HG02759 (cell line): Measurements from ENCODE around the gene HCN3.

Experiments used
- ATAC-seq: cut with Tn5 transposase; IDR thresholded peaks from one replicate; pipeline ENCODE4 v1.9.1; 2021; ENCODE audit warnings: mild to moderate bottlenecking, moderate library complexity; ENCODE audit not compliant: unreplicated experiment

Gene HCN3

DNA sequence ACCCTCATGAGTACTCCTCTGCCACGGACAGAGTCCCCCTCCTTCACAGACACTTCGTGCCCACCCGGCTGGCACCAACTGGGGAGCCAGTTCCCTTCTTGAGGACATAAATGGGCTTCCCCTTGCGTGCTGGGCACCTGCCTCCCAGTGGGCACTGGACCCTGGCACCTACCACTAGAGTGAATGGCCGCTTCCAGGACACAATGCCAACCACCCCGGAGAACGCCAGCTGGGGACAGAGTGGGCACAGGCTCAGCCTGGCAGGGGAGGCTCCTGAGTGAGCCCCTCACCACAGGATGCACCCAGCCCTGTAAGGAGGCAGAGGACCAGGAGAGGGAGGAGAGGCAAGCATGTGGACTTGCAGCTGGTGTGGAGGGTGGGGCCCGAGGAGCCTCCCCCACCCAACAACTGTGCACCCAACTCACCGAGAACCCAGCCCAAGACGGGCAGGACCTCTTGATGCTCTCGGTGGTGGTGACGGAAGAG is 23.0 kb upstream of the HCN3 start:
- ATAC-seq = no peak

DNA sequence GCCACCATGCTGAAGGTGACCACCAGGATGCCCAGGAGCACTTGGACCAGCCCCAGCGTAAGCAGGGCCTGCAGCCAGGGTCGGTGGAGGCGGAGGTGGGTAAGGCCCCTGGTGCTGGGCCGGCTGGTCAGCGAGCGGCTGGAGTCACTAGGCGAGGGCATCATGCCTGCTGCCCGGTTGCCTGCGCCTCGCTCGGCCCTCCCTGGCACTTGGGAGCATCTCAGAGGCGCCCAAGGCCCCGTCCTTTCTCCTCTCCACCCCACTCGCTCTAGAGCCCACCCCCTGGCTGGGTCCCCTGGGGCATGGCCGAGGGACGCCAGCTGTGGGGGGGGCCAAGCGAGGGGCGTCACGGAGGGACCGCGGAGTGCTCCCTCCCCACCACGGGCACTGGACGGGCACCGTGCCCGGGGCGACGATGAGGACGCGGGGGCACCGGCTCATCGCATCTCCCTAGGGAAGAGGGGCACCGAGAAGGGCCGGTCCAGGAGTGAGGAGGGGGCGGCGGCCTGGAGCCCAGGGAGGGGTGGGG is 22.5 kb upstream of the HCN3 start:
- ATAC-seq = no peak

DNA sequence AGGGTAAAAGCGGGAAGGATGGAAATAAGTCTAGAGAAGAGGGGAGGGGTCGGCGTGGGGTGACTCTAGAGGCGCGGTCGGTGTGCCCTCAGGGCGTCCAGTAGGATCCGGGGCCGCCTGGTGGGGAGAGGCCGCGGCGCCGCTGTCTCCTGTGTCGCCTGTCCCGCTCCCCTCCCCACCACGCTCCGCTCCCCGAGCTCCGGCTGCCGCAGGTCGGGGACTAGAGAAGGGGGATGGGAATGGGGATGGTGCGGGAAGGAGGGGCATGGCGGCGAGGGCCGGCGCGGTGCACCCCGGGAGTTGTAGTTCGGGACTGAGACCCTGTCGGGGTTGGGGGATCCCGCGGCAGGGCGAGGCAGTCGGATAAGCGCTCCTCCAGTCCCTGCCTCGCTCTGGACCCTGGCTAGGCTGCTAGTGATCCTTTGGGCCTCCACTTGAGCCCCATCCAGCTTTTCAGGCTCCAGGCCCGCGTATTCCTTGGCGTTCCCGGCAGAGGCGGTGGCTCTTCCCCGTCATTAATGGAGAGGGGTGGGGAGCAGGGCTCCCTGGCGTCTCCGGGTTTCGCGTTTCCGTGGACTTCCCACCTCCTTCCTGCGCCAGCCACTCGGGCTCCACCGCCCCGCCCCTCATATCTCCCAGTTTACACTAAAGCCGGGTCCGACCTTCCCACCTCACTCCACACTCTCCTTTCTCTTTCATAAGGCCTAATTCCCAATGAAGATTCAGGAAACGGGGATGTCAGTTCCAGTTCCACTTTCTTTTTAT is 21.8 kb upstream of the HCN3 start, which contains the start of gene ENTREP3:
TSS of gene ENTREP3 (minus strand) at position 241 of the 765 bp plus-strand sequence. CDS start 606 bp downstream, outside the sequence.
- peak; percentile 67 for ATAC-seq

DNA sequence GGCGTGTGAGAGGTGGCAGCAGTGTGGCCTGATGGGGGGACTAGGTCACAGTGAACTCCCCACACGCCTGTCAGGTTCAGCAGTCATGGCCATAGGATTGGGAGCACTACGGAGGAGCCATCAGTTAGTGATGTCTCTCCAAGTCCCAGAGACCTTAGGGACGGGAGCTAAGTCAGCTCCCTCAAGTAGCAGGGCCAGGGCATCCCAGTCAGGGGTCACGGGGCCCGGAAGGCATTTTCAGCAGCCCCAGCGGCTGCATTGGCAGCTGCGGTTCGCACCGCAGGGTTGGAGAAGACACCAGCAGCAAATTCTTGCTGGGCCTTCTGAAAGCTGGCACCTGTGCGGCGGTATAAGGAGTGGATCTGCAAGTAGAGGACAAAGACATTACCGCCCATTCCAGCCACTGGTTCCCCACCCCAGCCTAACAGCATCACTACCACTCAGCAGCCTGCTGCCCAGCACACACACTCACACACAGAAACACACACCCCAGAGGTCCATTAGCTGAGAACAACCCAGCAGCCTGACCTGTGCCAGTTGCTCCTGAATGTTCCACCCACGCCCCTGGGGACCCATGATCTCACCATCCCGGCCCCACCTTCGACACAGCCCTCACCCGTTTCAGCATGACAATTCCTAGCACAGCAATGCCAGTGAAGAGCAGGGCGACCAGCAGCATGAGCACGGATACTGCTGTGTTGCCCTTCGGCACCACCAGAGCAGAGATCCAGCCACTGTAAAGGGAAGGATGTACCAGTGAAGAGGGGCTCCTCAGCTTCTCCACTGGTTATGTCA is 21.0 kb upstream of the HCN3 start:
- ATAC-seq = no peak

DNA sequence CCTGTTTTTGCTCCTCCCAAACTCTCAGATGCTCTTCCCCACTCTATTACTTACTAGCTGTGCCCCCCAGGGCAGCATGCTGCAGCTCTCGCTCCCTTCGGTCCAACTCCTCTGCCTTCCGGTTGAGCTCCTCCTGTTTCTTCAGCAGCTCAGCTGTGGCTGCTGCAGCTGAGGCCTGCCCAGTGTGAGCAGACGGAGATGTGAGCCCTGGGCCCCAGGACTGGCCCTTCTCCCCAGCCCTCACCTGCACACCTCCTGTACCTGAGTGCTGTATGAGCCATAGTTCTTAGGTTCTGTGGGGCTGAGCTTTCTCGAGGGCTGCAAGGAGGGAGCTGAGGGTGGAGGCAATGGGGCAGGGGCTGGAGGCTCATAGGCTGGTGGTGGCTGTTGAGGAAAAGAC is 17.0 kb upstream of the HCN3 start:
- ATAC-seq = no peak

DNA sequence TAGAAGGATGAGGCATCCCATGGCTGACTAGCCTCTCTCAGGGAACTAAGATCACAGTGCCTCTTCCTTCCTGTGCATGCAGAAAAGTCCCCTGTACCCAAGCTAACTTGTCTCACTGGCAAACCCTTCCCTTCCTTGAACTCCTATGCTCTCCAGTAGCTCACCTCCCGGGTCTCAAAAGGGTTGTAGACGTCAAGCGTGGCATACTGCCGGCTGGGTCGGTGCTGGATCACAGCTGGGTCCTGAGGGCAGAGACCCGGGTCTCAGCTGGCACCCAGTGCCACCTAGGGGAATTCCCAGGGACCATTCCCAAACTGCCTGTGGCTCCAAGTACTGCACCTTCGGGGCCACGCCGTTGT is 15.8 kb upstream of the HCN3 start:
- ATAC-seq = peak; percentile 5

DNA sequence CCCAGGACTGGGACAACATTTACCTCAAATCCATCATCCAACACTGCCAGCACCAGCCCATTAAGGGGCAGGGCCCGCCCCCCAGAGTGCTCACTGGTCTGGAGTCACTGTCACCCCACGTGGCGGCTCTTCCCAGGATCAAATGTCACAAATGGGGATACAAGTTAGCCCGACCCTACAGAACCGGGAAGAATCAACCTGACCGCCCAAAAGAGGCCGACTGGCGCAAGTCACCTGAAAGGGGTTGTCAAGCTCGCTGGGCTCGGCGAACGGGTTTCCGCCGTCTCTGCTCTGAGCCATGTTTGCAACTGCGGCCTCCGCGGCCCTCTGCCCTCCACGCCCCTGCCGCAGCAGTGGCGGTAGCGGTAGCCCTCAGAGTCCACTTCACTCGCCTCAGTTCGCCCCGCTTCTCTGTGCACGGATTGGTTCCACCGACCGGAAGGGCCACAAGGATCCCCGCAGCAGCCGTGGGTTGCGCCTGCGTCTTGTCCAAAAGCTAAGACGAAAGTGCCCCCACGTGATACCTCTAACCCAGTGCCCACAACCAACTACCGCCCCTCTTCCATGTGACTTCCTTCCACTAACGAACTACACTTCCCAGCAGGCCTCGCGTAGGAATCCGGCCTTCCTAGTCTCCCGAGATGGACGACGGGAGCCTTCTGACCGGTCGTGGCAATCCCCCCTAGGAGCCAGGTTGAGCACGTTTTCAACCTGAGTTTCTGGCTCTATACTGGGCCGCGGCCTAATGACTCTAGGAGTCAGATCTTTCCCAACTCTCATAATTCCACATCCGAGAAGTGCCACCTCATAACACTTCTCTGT is 15.2 kb upstream of the HCN3 start, which contains the start of gene SCAMP3:
TSS of gene SCAMP3 (minus strand) at position 509 of the 822 bp plus-strand sequence. CDS start at position 300, 209 bp downstream.
- peak; percentile 91 for ATAC-seq

DNA sequence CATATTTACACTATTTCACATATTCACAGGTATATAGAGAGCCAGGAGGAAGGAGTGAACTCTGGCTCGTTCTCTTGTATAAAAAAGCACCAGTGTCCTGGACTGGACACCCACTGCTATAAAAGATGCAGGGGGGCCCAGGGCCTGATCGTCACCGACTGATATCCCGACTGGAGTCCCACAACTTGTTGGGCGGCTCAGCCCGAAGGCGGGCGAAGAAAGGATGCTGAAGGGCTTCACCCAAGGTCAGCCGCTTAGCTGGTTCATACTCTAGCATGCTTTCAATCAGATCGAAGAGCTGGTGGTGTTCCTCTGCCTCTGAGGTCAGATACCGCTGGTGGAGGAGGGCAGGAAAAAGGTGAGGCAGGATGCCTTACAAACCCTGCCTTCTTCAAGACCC is 14.2 kb upstream of the HCN3 start:
- ATAC-seq = no peak

DNA sequence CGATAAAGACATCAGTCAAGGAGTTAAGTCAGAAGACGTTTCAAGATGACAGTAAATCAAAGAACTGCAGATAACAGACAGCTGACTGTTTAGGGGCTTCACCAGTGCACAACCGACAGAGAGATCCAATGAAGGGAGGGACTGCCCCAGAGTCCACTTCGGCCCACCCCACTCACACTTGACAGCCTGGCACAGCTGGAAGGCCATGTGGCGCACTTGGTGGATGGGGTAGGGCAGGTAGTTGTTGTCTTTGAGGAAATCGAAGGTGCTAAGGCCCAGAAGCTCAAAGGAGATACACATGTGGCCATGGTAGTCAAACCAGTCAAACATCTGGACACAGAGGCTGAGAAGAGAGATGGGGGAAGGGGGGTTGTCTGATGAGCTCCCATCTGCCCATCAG is 10.7 kb upstream of the HCN3 start:
- ATAC-seq = no peak

DNA sequence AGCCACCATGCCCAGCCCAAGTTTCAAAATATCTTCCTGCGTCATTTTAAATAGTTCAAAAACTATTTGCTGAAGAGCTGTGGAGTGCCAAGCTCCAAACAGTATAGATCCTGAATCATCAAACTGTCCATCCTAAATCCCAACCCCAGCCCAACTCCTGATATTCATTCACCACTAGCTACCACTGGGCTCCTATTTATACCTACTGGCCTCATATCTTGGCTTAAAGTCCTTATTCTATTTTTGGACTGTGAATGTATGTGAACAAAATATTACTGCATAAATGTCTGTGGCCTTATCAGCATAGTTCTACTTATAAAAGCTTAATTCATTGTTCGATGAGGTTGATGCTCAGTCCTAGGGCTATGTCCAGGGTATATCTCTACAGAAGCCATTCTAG is 9.9 kb upstream of the HCN3 start:
- no peak for ATAC-seq

DNA sequence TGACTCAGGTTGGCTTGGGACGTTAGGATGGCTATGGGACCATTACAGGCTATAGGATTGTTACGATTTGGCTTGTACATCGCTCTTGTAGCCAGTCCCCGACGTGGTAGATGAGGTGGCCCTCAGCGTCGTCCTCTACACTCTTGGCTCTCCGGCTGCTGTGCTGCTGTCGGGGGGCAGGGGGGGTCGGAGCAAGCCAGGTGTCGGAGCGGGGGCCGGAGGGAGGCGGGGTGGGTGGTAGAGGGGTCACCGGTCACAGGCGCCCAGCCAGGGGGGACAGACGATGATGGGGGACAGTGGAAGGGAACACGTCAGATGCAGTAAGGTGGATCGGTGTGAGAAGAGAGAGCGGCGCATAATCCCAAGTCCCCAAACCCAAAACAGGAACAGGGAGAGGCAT is 8.6 kb upstream of the HCN3 start:
- ATAC-seq = no peak

DNA sequence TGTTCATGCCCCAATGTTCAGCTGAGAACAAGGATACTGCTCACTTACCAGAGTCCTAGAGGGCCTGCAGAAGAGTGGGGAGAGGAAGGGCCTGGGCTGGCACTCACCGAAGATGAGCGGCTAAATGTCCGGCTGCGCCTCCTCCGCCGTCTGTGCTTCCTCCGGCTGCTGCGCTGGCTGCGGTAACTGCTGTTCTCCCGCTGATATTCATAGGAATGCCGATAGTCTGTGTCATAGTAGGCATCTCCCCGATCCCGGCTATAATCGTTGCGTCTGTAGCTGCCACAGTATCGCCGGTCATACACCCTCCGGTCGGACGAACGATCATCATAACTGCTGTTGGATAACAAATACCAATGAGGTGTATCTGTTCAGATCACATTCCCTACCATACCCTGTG is 7.9 kb upstream of the HCN3 start:
- no peak for ATAC-seq

DNA sequence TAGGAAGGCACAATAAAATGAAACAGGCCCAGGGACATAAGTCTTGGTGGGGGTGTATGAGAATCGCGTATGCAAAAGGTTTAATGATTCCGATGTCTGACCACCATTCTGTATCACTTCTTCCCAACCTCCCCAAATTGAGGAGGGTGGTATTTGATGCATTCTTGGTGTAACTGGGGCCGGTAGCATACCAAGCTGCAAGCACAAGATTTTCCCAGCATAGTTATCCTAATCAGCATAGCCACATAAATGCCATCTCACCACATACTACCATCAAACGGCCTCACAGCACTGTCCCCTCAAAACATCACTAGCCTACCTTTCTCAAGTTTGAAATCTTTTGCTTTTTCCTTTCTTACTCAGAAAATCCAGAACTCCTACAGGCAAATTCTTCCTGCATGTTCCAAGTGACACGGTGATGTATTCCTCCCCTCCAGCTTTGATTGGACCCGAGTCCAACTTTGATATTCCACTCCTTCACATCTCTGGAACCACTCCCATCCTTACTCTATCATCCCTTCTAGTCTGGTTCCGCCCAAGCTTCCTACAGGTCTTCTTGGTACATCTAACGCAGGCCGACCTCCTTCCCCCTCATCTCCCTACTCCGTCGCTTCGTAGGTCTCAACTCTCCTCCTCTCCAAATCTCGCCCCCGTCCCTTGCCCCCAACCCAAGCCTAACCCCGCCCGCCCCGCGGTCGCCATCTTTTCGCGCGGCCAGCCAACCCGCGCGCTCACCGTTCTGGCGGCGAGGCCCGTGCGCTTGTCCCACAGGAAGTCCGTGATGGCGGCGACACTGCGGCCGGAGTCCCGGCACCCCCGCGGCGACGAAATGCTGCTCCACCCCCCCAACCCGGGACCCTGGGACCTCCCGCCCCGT is 4.6 kb upstream of the HCN3 start:
- ATAC-seq = peak; percentile 35

DNA sequence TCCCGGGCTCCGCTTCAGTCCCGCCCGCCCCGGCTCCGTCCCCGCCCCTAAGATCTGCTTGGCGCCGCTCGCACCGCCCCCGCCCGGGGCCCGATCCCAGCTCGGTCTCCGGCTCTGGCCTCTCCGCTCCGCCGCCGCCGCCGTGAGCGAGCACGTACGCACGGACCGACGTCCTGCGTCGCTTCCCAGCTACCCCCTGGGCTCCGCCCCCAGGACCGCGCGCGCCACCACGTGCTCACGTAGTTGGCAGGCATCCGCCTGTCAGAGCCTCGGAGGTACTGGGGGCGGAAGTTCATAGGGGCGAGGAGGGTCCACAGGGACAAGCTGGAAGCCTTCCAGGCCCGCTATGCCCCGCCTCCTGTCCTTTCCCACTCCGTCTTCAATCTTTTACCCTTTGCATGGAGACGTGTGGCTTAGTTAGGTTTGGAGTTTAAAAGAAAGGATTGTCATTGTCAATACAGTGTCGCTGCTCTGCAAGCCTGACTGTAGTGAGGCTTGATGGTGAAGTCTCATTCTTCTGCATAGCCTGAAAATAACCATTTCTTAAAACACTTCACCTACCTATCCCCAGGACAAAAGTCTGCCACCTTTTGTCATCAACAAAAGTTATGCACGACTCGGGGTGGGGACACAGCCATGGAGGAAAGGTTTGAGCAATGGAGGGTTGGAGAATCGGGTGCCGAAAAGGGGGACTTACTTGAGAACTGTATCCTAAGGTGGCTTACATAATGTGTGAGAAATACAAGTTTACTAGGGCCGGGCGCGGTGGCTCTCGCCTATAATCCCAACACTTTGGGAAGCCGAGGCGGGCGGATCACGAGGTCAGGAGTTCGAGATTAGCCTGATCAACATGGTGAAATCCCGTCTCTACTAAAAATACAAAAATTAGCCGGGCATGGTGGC is 3.7 kb upstream of the HCN3 start, which contains the start of gene CLK2:
TSS of gene CLK2 (minus strand) at position 162 of the 903 bp plus-strand sequence. CDS start 2,527 bp downstream, outside the sequence.
- ATAC-seq = peak; percentile 83

DNA sequence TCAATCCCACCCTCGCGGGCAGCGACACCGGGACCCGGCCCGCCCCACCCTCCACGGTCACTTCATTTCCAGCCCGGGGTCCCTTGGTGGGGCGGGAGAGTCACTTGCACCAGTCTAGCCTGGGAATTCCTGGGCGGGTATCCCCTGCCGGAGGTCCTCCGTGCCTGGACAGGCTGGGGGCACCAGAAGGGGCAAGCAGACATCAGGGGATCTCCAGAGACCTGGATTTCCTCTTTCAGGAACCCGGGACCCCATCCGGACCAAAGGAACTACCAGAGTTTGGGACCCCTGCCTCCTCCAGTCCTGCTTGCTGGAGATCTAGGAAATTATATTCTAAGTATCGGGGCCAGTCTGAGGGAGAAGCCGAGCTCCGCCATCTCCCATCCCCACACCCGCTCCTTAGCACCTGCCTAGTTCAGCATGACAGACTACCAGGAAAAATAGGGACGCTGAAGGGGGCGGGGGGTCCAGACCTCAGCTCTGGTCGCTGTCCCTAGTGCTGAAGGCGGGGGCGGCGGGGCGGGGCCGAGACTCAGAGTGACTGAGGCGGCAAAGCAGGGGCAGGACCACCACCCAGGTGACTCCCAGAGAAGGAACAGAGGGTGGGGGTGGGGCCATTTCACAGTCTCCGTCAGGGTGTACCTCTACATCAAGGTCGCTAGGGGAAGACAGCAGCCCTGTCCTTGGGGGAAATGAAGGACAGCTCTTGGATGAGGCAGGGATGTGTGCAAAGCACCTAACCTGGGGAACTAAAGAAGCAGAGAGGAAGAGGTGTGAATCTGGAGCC is 832 bp downstream of the HCN3 start:
- ATAC-seq = no peak

DNA sequence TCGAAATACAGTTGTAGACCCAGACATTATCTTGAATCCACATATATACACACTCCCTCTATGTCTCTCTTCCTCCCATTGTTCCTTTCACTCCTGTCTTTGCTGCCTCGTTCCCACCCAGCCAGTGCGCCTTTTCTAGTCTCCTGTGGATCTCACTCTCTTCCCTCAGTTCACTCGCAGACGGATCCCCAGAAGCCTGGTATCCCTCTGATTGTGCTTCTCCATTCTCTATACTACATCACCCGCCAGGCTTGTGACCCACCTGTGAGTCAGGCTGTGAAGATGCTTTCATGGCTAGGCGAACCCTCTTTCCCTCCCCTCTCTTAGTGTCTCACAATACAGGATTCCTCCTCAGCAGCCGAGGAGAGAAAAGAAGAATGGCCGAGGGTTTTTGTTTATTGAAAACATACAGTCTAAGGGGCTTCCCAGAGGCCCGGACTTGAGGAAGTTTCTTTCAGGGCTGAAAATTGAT is 1.5 kb downstream of the HCN3 start:
- ATAC-seq = no peak

DNA sequence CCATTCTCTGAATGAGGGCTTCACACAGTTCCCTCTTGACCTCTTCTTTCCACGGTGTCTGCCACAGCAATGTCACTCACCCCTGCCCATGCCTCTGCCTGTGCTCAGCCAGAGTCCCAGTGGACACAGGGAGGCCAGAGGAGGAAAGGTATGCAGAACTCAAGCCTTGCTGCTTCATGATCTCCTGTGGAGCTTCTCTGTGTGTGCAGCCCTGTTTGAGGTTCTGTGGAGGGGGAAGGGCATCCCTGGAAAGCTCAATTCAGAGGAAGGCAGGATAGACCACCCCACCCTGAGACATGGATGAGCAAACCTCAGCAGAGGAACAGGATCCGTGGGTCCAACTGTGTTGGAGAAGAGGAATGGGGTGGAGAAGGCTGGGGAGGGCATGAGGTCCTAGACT is 2.0 kb downstream of the HCN3 start:
- no peak for ATAC-seq
